HEK293 (cell line): ENCODE results near the gene AOAH.

Source experiments
- CTCF ChIA-PET: fragments of 350-600 bp; formaldehyde crosslinking; extraction: SDS; loops from one replicate; lab custom pipeline; 2021; ENCODE audit warnings: antibody characterized with exemption; lab: Yijun Ruan, JAX
- POLR2A ChIA-PET: fragments of 300-600 bp; formaldehyde crosslinking; extraction: SDS; loops from one replicate; lab custom pipeline; 2020; ENCODE audit warnings: antibody characterized with exemption, inconsistent platforms; lab: Yijun Ruan, JAX
- H3K27ac ChIP-seq: fragments of 200-500 bp; sonication (Bioruptor generic); 2 replicates; pipeline ENCODE4 v1.5.1; 2014; ENCODE audit warnings: low read depth, low read length, control low read depth, inconsistent platforms; ENCODE audit errors: extremely low read depth
- H3K36me3 ChIP-seq, 2 experiments: fragments of 200-500 bp in 1 of 2; sonication (Bioruptor generic) in 1 of 2; 1 replicate in 1 of 2; 2 replicates in 1 of 2; pipeline ENCODE4 v1.5.1; 2014 to 2017; ENCODE audit warnings: inconsistent platforms in 2 of 2, low read length in 2 of 2; ENCODE audit not compliant: control insufficient read depth in 2 of 2, insufficient read depth in 1 of 2
- H3K4me1 ChIP-seq: fragments of 200-500 bp; sonication (Bioruptor generic); 2 replicates; pipeline ENCODE4 v1.5.1; 2014; ENCODE audit warnings: mild to moderate bottlenecking, low read length, inconsistent platforms; ENCODE audit not compliant: control insufficient read depth, insufficient read depth
- H3K4me3 ChIP-seq: 2 replicates; pipeline ENCODE4 v1.5.1; 2011; ENCODE audit warnings: low read depth, mild to moderate bottlenecking, control low read depth, low read length, moderate library complexity
- H3K9me3 ChIP-seq: fragments of 200-500 bp; sonication (Bioruptor generic); 2 replicates; pipeline ENCODE4 v1.5.1; 2014; ENCODE audit warnings: low read depth, low read length, inconsistent platforms; ENCODE audit not compliant: control insufficient read depth, insufficient read depth
- FEZF1 ChIP-seq: fragments of 450-650 bp; formaldehyde crosslinking; IDR thresholded peaks from 2 replicates; pipeline ENCODE4 v1.5.1; 2016; ENCODE audit warnings: missing biosample characterization, missing genetic modification characterization
- OVOL3 ChIP-seq: fragments of 450-650 bp; formaldehyde crosslinking; IDR thresholded peaks from 2 replicates; pipeline ENCODE4 v1.5.1; 2016; ENCODE audit warnings: missing biosample characterization, missing genetic modification characterization
- SALL2 ChIP-seq: fragments of 450-650 bp; formaldehyde crosslinking; IDR thresholded peaks from 2 replicates; pipeline ENCODE4 v1.5.0; 2017; ENCODE audit warnings: missing biosample characterization, mild to moderate bottlenecking, missing genetic modification characterization, borderline replicate concordance
- SP7 ChIP-seq: fragments of 450-650 bp; formaldehyde crosslinking; IDR thresholded peaks from 2 replicates; pipeline ENCODE4 v1.5.1; 2016; ENCODE audit warnings: missing biosample characterization, missing genetic modification characterization
- ZBTB8A ChIP-seq: fragments of 450-650 bp; formaldehyde crosslinking; IDR thresholded peaks from 2 replicates; pipeline ENCODE4 v1.5.1; 2016; ENCODE audit warnings: missing biosample characterization, missing genetic modification characterization
- ZFP3 ChIP-seq: fragments of 450-650 bp; formaldehyde crosslinking; IDR thresholded peaks from 2 replicates; pipeline ENCODE4 v1.5.1; 2016; ENCODE audit warnings: low read depth, missing biosample characterization, missing genetic modification characterization
- ZNF112 ChIP-seq: fragments of 450-650 bp; formaldehyde crosslinking; IDR thresholded peaks from 2 replicates; pipeline ENCODE4 v1.5.0; 2017; ENCODE audit warnings: missing biosample characterization, missing genetic modification characterization
- ZNF184 ChIP-seq: fragments of 450-650 bp; IDR thresholded peaks from 2 replicates; pipeline ENCODE4 v1.5.1; 2018; ENCODE audit warnings: missing biosample characterization, mild to moderate bottlenecking, missing genetic modification characterization
- ZNF202 ChIP-seq: fragments of 450-650 bp; formaldehyde crosslinking; IDR thresholded peaks from 2 replicates; pipeline ENCODE4 v1.5.1; 2016; ENCODE audit warnings: missing biosample characterization, missing genetic modification characterization, borderline replicate concordance
- ZNF223 ChIP-seq: fragments of 450-650 bp; formaldehyde crosslinking; IDR thresholded peaks from 2 replicates; pipeline ENCODE4 v1.5.1; 2016; ENCODE audit warnings: missing biosample characterization, missing genetic modification characterization
- ZNF23 ChIP-seq: fragments of 450-650 bp; formaldehyde crosslinking; IDR thresholded peaks from 2 replicates; pipeline ENCODE4 v1.5.1; 2016; ENCODE audit warnings: missing biosample characterization, missing genetic modification characterization, borderline replicate concordance
- ZNF266 ChIP-seq: fragments of 450-650 bp; formaldehyde crosslinking; IDR thresholded peaks from 2 replicates; pipeline ENCODE4 v1.5.1; 2016; ENCODE audit warnings: missing biosample characterization, missing genetic modification characterization, low read depth
- ZNF311 ChIP-seq: fragments of 450-650 bp; formaldehyde crosslinking; IDR thresholded peaks from 2 replicates; pipeline ENCODE4 v1.5.1; 2017; ENCODE audit warnings: missing biosample characterization, missing genetic modification characterization, borderline replicate concordance
- ZNF350 ChIP-seq: fragments of 450-650 bp; formaldehyde crosslinking; IDR thresholded peaks from 2 replicates; pipeline ENCODE4 v1.5.0; 2017; ENCODE audit warnings: missing biosample characterization, mild to moderate bottlenecking, missing genetic modification characterization
- ZNF473 ChIP-seq: fragments of 450-650 bp; formaldehyde crosslinking; IDR thresholded peaks from 2 replicates; pipeline ENCODE4 v1.5.1; 2017; ENCODE audit warnings: missing biosample characterization, missing genetic modification characterization
- ZNF555 ChIP-seq: fragments of 450-650 bp; formaldehyde crosslinking; conservative IDR thresholded peaks from 2 replicates; pipeline ENCODE4 v1.5.1; 2017; ENCODE audit warnings: missing biosample characterization, mild to moderate bottlenecking, missing genetic modification characterization, inconsistent platforms
- ZNF600 ChIP-seq: fragments of 450-650 bp; formaldehyde crosslinking; IDR thresholded peaks from 2 replicates; pipeline ENCODE4 v1.5.1; 2016; ENCODE audit warnings: missing biosample characterization, missing genetic modification characterization
- ZNF626 ChIP-seq: fragments of 450-650 bp; sonication (Bioruptor Pico); formaldehyde crosslinking; IDR thresholded peaks from 2 replicates; pipeline ENCODE4 v1.5.1; 2018; ENCODE audit warnings: missing biosample characterization, missing genetic modification characterization, inconsistent platforms
- ZNF747 ChIP-seq: fragments of 450-650 bp; formaldehyde crosslinking; IDR thresholded peaks from 2 replicates; pipeline ENCODE4 v1.5.1; 2016; ENCODE audit warnings: missing biosample characterization, missing genetic modification characterization
- ZNF768 ChIP-seq: fragments of 450-650 bp; formaldehyde crosslinking; IDR thresholded peaks from 2 replicates; pipeline ENCODE4 v1.5.1; 2018; ENCODE audit warnings: missing biosample characterization, mild to moderate bottlenecking, missing genetic modification characterization
- ZSCAN16 ChIP-seq: fragments of 450-650 bp; formaldehyde crosslinking; IDR thresholded peaks from 2 replicates; pipeline ENCODE4 v1.5.1; 2016; ENCODE audit warnings: missing biosample characterization, missing genetic modification characterization
- TF ChIP-seq, protein P1 (sequence below): fragments of 450-650 bp; formaldehyde crosslinking; IDR thresholded peaks from 2 replicates; pipeline ENCODE4 v1.5.1; 2017; ENCODE audit warnings: missing biosample characterization, missing genetic modification characterization
- TF ChIP-seq, protein P2 (sequence below): IDR thresholded peaks from 2 replicates; pipeline ENCODE4 v1.6.1; 2011; ENCODE audit warnings: mild to moderate bottlenecking, low read depth, low read length, borderline replicate concordance
- TF ChIP-seq, protein P3 (sequence below): fragments of 450-650 bp; formaldehyde crosslinking; IDR thresholded peaks from 2 replicates; pipeline ENCODE4 v1.5.1; 2016; ENCODE audit warnings: missing biosample characterization, missing genetic modification characterization
- TF ChIP-seq, protein P4 (sequence below): fragments of 450-650 bp; formaldehyde crosslinking; IDR thresholded peaks from 2 replicates; pipeline ENCODE4 v1.5.1; 2016; ENCODE audit warnings: missing biosample characterization, missing genetic modification characterization, low read depth
- TF ChIP-seq, protein P5 (sequence below): fragments of 450-650 bp; formaldehyde crosslinking; IDR thresholded peaks from 2 replicates; pipeline ENCODE4 v1.5.1; 2016; ENCODE audit warnings: missing biosample characterization, missing genetic modification characterization

The AOAH gene

DNA sequence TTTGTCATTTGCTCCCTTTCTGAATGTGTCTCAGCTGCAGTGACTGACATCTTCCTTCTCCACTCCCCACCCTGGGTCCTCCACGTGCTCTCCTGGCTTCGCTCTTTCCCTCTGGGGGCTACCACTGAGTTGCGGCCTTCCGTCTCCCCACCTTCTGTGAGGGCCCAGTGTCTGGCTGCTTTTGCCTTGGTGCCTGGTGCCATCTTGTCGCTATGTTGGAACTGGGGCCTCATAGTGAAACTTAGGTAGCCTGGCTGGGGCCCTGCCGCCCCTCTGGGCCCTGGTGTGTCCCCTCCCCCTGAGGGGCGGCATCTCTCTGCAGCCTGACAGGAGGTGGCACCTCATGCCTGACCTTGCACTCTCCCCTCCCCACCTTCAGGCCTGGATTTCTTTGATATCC is 190.6 kb downstream of the AOAH start (continued):
- TF ChIP-seq ZNF202 (tag by site-specific recombination), result no peak
- TF ChIP-seq ZNF184 (tag by site-specific recombination), result no peak

DNA sequence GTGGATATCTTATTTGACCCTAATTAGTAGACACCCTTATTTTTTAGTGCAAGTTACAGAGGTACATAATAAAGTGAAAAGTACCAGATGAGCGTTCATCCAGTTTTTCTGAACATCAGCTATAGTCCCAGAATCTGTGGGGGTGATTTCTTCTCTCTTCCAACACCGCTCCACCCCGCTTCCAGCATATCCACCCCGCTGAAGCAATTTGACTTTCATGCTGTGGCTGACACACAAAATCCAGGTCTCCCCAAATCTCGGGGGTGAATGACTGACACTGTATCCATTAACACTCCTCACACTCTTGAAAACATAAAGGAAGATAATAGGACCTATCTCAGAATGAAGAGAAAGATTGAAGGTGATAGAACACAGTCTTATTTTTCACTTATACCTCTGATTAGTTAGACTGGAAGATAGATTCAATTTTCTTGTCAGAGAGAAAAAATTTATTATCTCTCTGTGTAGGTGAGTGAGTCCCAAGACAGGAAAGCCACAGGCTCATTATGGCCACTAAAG is 191.3 kb downstream of the AOAH start:
- H3K4me1 ChIP-seq, result no peaks in the 10 kb centered on the region
- H3K27ac ChIP-seq, result no peak overlapping the region
- H3K4me3 ChIP-seq, result no peak overlapping the region
- ChIA-PET CTCF (interaction anchor here (0.7 kb wide), 1 partner anchor 427 kb away, joined by 3 read pairs; no protein-coding TSS in a partner anchor), POLR2A (no interaction called here)
- TF ChIP-seq, protein P1, sequence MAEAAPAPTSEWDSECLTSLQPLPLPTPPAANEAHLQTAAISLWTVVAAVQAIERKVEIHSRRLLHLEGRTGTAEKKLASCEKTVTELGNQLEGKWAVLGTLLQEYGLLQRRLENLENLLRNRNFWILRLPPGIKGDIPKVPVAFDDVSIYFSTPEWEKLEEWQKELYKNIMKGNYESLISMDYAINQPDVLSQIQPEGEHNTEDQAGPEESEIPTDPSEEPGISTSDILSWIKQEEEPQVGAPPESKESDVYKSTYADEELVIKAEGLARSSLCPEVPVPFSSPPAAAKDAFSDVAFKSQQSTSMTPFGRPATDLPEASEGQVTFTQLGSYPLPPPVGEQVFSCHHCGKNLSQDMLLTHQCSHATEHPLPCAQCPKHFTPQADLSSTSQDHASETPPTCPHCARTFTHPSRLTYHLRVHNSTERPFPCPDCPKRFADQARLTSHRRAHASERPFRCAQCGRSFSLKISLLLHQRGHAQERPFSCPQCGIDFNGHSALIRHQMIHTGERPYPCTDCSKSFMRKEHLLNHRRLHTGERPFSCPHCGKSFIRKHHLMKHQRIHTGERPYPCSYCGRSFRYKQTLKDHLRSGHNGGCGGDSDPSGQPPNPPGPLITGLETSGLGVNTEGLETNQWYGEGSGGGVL (tag by site-specific recombination), result no peak
- TF ChIP-seq ZNF747 (no peak), ZNF350 (tag by site-specific recombination) (no peak), ZNF626 (tag by site-specific recombination) (no peak), OVOL3 (tag by site-specific recombination) (no peak), ZFP3 (tag by site-specific recombination) (no peak), ZNF600 (tag by site-specific recombination) (no peak), ZNF555 (tag by site-specific recombination) (no peak), ZNF311 (tag by site-specific recombination) (no peak), SP7 (tag by site-specific recombination) (no peak)
- TF ChIP-seq, protein P2, sequence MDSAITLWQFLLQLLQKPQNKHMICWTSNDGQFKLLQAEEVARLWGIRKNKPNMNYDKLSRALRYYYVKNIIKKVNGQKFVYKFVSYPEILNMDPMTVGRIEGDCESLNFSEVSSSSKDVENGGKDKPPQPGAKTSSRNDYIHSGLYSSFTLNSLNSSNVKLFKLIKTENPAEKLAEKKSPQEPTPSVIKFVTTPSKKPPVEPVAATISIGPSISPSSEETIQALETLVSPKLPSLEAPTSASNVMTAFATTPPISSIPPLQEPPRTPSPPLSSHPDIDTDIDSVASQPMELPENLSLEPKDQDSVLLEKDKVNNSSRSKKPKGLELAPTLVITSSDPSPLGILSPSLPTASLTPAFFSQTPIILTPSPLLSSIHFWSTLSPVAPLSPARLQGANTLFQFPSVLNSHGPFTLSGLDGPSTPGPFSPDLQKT, result no peak
- TF ChIP-seq, all 188 proteins: peak for 0
- Histone ChIP-seq H3K36me3 (no peaks in the 10 kb centered on the region), H3K9me3 (no peaks in the 10 kb centered on the region)

DNA sequence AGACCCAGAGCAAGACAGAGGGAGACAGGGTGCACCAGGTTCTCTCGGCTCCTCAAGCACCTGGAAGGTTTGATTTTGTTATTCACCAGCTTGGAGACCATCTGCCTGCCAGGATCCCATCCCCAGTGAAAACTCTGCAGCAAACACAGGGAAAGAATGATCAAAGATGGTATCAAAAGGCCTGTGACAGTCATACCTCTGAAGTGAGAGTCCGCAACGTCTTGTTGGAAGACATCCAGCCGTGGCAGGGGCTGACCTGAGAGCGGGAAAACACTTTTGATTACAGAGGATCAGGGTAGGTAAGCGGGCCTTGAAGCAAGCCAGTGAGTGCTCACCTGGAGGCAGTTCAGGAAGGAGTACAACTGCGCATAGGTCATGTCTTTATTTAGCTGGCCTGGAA is 192.3 kb downstream of the AOAH start:
- Histone ChIP-seq H3K4me1 (no peaks in the 10 kb centered on the region), H3K27ac (no peak overlapping the region), H3K9me3 (no peaks in the 10 kb centered on the region), H3K36me3 (no peaks in the 10 kb centered on the region), H3K4me3 (no peak overlapping the region)
- ChIA-PET POLR2A (no interaction called here), CTCF (no interaction called here)
- no peak for TF ChIP-seq ZNF473 (tag by site-specific recombination)
- TF ChIP-seq, protein P3, sequence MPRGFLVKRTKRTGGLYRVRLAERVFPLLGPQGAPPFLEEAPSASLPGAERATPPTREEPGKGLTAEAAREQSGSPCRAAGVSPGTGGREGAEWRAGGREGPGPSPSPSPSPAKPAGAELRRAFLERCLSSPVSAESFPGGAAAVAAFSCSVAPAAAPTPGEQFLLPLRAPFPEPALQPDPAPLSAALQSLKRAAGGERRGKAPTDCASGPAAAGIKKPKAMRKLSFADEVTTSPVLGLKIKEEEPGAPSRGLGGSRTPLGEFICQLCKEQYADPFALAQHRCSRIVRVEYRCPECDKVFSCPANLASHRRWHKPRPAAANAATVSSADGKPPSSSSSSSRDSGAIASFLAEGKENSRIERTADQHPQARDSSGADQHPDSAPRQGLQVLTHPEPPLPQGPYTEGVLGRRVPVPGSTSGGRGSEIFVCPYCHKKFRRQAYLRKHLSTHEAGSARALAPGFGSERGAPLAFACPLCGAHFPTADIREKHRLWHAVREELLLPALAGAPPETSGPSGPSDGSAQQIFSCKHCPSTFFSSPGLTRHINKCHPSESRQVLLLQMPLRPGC, result no peak
- TF ChIP-seq ZNF23, result no peak
- no peak for TF ChIP-seq FEZF1
- TF ChIP-seq ZNF266 (tag by site-specific recombination), result no peak
- no peak for TF ChIP-seq ZNF768 (tag by site-specific recombination)
- no peak for TF ChIP-seq ZSCAN16 (tag by site-specific recombination)
- TF ChIP-seq, protein P4, sequence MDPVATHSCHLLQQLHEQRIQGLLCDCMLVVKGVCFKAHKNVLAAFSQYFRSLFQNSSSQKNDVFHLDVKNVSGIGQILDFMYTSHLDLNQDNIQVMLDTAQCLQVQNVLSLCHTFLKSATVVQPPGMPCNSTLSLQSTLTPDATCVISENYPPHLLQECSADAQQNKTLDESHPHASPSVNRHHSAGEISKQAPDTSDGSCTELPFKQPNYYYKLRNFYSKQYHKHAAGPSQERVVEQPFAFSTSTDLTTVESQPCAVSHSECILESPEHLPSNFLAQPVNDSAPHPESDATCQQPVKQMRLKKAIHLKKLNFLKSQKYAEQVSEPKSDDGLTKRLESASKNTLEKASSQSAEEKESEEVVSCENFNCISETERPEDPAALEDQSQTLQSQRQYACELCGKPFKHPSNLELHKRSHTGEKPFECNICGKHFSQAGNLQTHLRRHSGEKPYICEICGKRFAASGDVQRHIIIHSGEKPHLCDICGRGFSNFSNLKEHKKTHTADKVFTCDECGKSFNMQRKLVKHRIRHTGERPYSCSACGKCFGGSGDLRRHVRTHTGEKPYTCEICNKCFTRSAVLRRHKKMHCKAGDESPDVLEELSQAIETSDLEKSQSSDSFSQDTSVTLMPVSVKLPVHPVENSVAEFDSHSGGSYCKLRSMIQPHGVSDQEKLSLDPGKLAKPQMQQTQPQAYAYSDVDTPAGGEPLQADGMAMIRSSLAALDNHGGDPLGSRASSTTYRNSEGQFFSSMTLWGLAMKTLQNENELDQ (tag by site-specific recombination), result no peak
- no peak for TF ChIP-seq ZNF223 (tag by site-specific recombination)
- TF ChIP-seq SP7 (tag by site-specific recombination), result no peak
- TF ChIP-seq ZBTB8A, result no peak
- no peak for TF ChIP-seq ZNF112
- TF ChIP-seq SALL2 (tag by site-specific recombination), result no peak
- TF ChIP-seq, protein P5, sequence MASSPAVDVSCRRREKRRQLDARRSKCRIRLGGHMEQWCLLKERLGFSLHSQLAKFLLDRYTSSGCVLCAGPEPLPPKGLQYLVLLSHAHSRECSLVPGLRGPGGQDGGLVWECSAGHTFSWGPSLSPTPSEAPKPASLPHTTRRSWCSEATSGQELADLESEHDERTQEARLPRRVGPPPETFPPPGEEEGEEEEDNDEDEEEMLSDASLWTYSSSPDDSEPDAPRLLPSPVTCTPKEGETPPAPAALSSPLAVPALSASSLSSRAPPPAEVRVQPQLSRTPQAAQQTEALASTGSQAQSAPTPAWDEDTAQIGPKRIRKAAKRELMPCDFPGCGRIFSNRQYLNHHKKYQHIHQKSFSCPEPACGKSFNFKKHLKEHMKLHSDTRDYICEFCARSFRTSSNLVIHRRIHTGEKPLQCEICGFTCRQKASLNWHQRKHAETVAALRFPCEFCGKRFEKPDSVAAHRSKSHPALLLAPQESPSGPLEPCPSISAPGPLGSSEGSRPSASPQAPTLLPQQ (tag by site-specific recombination), result no peak
